Activated T-cell treated with anti-CD3 and anti-CD28 coated beads, Interleukin-2, amount 50 U/mL, for 72 hours (primary cell): Measurements from ENCODE around the gene HYAL2. TPM values are rescaled to one million over a fixed set of nuclear protein-coding genes. Genes with fewer than 3 reads are reported as not detected.
"Not testable (repeated sequence)": the region's sequence is repeated elsewhere in the genome, so short reads cannot be mapped to it uniquely, and the experiment has no call there.

Experiments used
- ATAC-seq, 2 donors: fragments of 150-1000 bp; cut with Tn5 transposase; replicated peaks in 1 of 2; 2 replicates each; pipeline ENCODE4 v1.10.0; 2021; ENCODE audit warnings: moderate library complexity in 2 of 2, mild to moderate bottlenecking in 1 of 2
- DNase-seq, 2 donors: peaks; one replicate each; pipeline ENCODE4 v3.0.0; 2021 to 2022; ENCODE audit warnings: mixed read lengths in 1 of 2
- H3K27ac Mint-ChIP-seq: one replicate; pipeline ENCODE4 v1.8.0; 2022; ENCODE audit warnings: mild to moderate bottlenecking, moderate library complexity, mixed read lengths
- H3K27me3 Mint-ChIP-seq: one replicate; pipeline ENCODE4 v1.8.0; 2022; ENCODE audit warnings: low read depth, mixed read lengths
- H3K36me3 Mint-ChIP-seq, 2 donors: one replicate each; pipeline ENCODE4 v1.8.0; 2022; ENCODE audit warnings: mixed read lengths in 2 of 2, mild to moderate bottlenecking in 1 of 2; ENCODE audit not compliant: insufficient read depth in 2 of 2
- H3K4me1 Mint-ChIP-seq: one replicate; pipeline ENCODE4 v1.8.0; 2022; ENCODE audit warnings: low read depth, mixed read lengths
- H3K4me3 Mint-ChIP-seq, 2 donors: one replicate each; pipeline ENCODE4 v1.8.0; 2022; ENCODE audit warnings: mild to moderate bottlenecking in 2 of 2, mixed read lengths in 2 of 2, moderate library complexity in 2 of 2
- H3K9me3 Mint-ChIP-seq, 2 donors: one replicate each; pipeline ENCODE4 v1.8.0; 2022; ENCODE audit warnings: mixed read lengths in 2 of 2
- total RNA-seq, 2 donors: library from RNA; stranded (reverse); gene quantifications; one replicate each; pipeline ENCODE4 v1.2.3, GENCODE V29; 2022

HYAL2 gene
- total RNA-seq, 2 donors from 2014 or later, result 4.6 to 4.8 TPM

GRCh38 chr3:50294089-50294488, 28.5 kb downstream of the HYAL2 start:
- H3K27ac Mint-ChIP-seq, result no peak overlapping the region
- H3K4me3 Mint-ChIP-seq, result no peak overlapping the region
- DNase-seq (no peak), ATAC-seq (no peak)
- H3K36me3 Mint-ChIP-seq, result peaks cover 0 to 4% of the 10 kb centered on the region in 2 donors
- peaks cover 38% of the 10 kb centered on the region for H3K4me1 Mint-ChIP-seq
- no peaks in the 10 kb centered on the region for H3K9me3 Mint-ChIP-seq
- no peaks in the 10 kb centered on the region for H3K27me3 Mint-ChIP-seq

GRCh38 chr3:50293079-50293801, 29.3 kb downstream of the HYAL2 start:
- peaks cover 36% of the 10 kb centered on the region for H3K4me1 Mint-ChIP-seq
- H3K27me3 Mint-ChIP-seq, result no peaks in the 10 kb centered on the region
- H3K4me3 Mint-ChIP-seq, result peak overlapping the region; percentile 83 to 93
- no peaks in the 10 kb centered on the region for H3K9me3 Mint-ChIP-seq
- DNase-seq (no peak), ATAC-seq (no peak)
- peaks cover 0 to 4% of the 10 kb centered on the region in 2 donors for H3K36me3 Mint-ChIP-seq
- H3K27ac Mint-ChIP-seq, result peak overlapping the region; percentile 91

- Mint-ChIP-seq H3K36me3 (peaks cover 0 to 4% of the 10 kb centered on the region in 2 donors), H3K27ac (peak within 1 kb of the TSS; percentile 91), H3K4me3 (peak within 1 kb of the TSS; percentile 83 to 93), H3K4me1 (peaks cover 32% of the 10 kb centered on the region), H3K27me3 (no peaks in the 10 kb centered on the region), H3K9me3 (no peaks in the 10 kb centered on the region)
- peak; percentile 99 for ATAC-seq
- DNase-seq, result peak; percentile 95 to 96
These were observed 30.1 kb downstream of the HYAL2 start, which contains the start of gene IFRD2 for GRCh38 chr3:50292159-50293078. TSS of gene IFRD2 (minus strand) at chr3:50292429. CDS start at chr3:50292274, 155 bp downstream.

GRCh38 chr3:50290161-50290641, 32.3 kb downstream of the HYAL2 start:
- Mint-ChIP-seq H3K9me3 (no peaks in the 10 kb centered on the region), H3K27me3 (no peaks in the 10 kb centered on the region), H3K36me3 (peaks cover 0 to 5% of the 10 kb centered on the region in 2 donors), H3K4me3 (peak overlapping the region; percentile 83 to 93), H3K4me1 (peaks cover 32% of the 10 kb centered on the region), H3K27ac (no peak overlapping the region)
- no peak for ATAC-seq
- DNase-seq, result no peak

- Mint-ChIP-seq H3K9me3 (no peaks in the 10 kb centered on the region), H3K27ac (no peak overlapping the region), H3K36me3 (peaks cover 0 to 5% of the 10 kb centered on the region in 2 donors), H3K4me1 (peaks cover 32% of the 10 kb centered on the region), H3K27me3 (no peaks in the 10 kb centered on the region), H3K4me3 (no peak overlapping the region)
- DNase-seq (no peak), ATAC-seq (no peak)
These were observed 33.4 kb downstream of the HYAL2 start for GRCh38 chr3:50289130-50289529.

GRCh38 chr3:50288387-50289007, 34.0 kb downstream of the HYAL2 start:
- Mint-ChIP-seq H3K9me3 (no peaks in the 10 kb centered on the region), H3K4me1 (peaks cover 32% of the 10 kb centered on the region), H3K27me3 (no peaks in the 10 kb centered on the region), H3K27ac (no peak overlapping the region), H3K36me3 (peaks cover 0 to 5% of the 10 kb centered on the region in 2 donors), H3K4me3 (no peak overlapping the region)
- no peak for ATAC-seq
- DNase-seq, result no peak

- ATAC-seq, result no peak
- H3K4me1 Mint-ChIP-seq, result peaks cover 21% of the 10 kb centered on the region
- no peaks in the 10 kb centered on the region for H3K27me3 Mint-ChIP-seq
- no peak overlapping the region for H3K27ac Mint-ChIP-seq
- peaks cover 0 to 5% of the 10 kb centered on the region in 2 donors for H3K36me3 Mint-ChIP-seq
- H3K4me3 Mint-ChIP-seq, result no peak overlapping the region
- H3K9me3 Mint-ChIP-seq, result no peaks in the 10 kb centered on the region
- DNase-seq, result no peak
These were observed 35.3 kb downstream of the HYAL2 start for GRCh38 chr3:50287262-50287661.

GRCh38 chr3:50286322-50287227, 36.0 kb downstream of the HYAL2 start:
- DNase-seq (no peak), ATAC-seq (peak in 1 of 2 donors; percentile 32)
- peaks cover 19% of the 10 kb centered on the region for H3K4me1 Mint-ChIP-seq
- no peak overlapping the region for H3K4me3 Mint-ChIP-seq
- no peaks in the 10 kb centered on the region for H3K27me3 Mint-ChIP-seq
- H3K27ac Mint-ChIP-seq, result no peak overlapping the region
- no peaks in the 10 kb centered on the region for H3K9me3 Mint-ChIP-seq
- H3K36me3 Mint-ChIP-seq, result peaks cover 0 to 5% of the 10 kb centered on the region in 2 donors

GRCh38 chr3:50284121-50284520, 38.4 kb downstream of the HYAL2 start:
- H3K4me3 Mint-ChIP-seq, H3K27ac Mint-ChIP-seq: not testable (repeated sequence)

GRCh38 chr3:50279255-50280016, 43.1 kb downstream of the HYAL2 start:
- ATAC-seq (no peak), DNase-seq (no peak)
- Mint-ChIP-seq H3K27me3 (peaks cover 27% of the 10 kb centered on the region), H3K36me3 (peaks cover 0 to 1% of the 10 kb centered on the region in 2 donors), H3K4me1 (peaks cover 17% of the 10 kb centered on the region), H3K27ac (no peak overlapping the region), H3K9me3 (no peaks in the 10 kb centered on the region), H3K4me3 (no peak overlapping the region)

More at GRCh38 chr3:50284121-50284520, 38.4 kb downstream of the HYAL2 start:
- not testable (repeated sequence) for H3K9me3 Mint-ChIP-seq, H3K27me3 Mint-ChIP-seq, ATAC-seq, DNase-seq, H3K4me1 Mint-ChIP-seq, H3K36me3 Mint-ChIP-seq

- Mint-ChIP-seq H3K9me3 (no peaks in the 10 kb centered on the region), H3K36me3 (peaks cover 0 to 1% of the 10 kb centered on the region in 2 donors), H3K4me3 (no peak within 1 kb of the TSS), H3K4me1 (peaks cover 23% of the 10 kb centered on the region), H3K27me3 (peaks cover 33% of the 10 kb centered on the region), H3K27ac (no peak within 1 kb of the TSS)
- DNase-seq, result no peak
- no peak for ATAC-seq
These were observed 43.7 kb downstream of the HYAL2 start, which contains the start of gene LSMEM2 for GRCh38 chr3:50278880-50279224. TSS of gene LSMEM2 (plus strand) at chr3:50279087. CDS start at chr3:50279114, 27 bp downstream.
